GM12872 (cell line): ENCODE measurements around the gene MRPL20.

Experiments used
- CTCF ChIP-seq: IDR thresholded peaks from 3 replicates; pipeline ENCODE4 v1.5.1; 2011; ENCODE audit warnings: low read depth, mild to moderate bottlenecking, low read length, moderate library complexity; ENCODE audit not compliant: insufficient read depth

The MRPL20 gene

GRCh38 chr1:1365875-1366698 lies 41.0 kb downstream of the MRPL20 start:
- TF ChIP-seq CTCF = no peak

- TF ChIP-seq CTCF = no peak
Measured at GRCh38 chr1:1364266-1364665, 42.8 kb downstream of the MRPL20 start.

GRCh38 chr1:1361982-1362423 lies 45.1 kb downstream of the MRPL20 start:
- no peak for TF ChIP-seq CTCF

- no peak for TF ChIP-seq CTCF
Measured at GRCh38 chr1:1361233-1361981, 45.7 kb downstream of the MRPL20 start.

GRCh38 chr1:1360506-1361169 lies 46.5 kb downstream of the MRPL20 start:
- TF ChIP-seq CTCF = no peak

- TF ChIP-seq CTCF = no peak
Measured at GRCh38 chr1:1359664-1360468, 47.2 kb downstream of the MRPL20 start.
